HEK293 (cell line): ENCODE results near the gene MBD3L5.

ENCODE experiments used
- CTCF ChIP-seq: fragments of 450-650 bp; formaldehyde crosslinking; IDR thresholded peaks from 2 replicates; pipeline ENCODE4 v1.5.1; 2016; ENCODE audit warnings: missing biosample characterization, missing genetic modification characterization
- KLF8 ChIP-seq: fragments of 450-650 bp; formaldehyde crosslinking; IDR thresholded peaks from 2 replicates; pipeline ENCODE4 v1.5.1; 2016; ENCODE audit warnings: missing biosample characterization, missing genetic modification characterization

- TF ChIP-seq KLF8 (tag by site-specific recombination) (no peak), CTCF (no peak)
Measured at GRCh38 chr19:7013678-7014077, 16.7 kb upstream of the MBD3L5 start.
